ENCODE measurements around the gene SCRN1.
"Not testable (repeated sequence)": the region's sequence is repeated elsewhere in the genome, so short reads cannot be mapped to it uniquely, and the experiment has no call there.

SCRN1 gene

DNA sequence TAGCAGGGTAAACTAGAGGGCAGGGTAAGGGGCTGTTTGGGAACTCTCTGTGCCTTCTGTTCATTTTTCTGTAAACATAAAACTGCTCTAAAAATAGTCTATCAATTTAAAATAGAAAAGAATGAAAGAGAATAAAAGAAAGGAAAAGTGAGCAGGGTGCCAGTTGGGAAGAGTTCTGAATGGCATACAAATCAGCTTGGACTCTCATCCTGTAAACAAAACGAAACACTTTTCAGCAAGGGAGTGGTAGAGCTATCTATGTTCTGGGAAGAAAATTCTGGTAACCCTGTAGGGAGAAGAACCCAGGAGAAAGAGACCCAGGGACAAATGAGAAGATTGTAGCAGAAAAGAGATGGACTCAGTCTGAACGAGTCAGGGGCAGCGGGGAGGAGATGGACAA lies 24.6 kb downstream of the SCRN1 start:
- no peak for DNase-seq

- no peak for DNase-seq
Measured at GRCh38 chr7:29962035-29962434, 27.6 kb downstream of the SCRN1 start.

GRCh38 chr7:29961611-29962010 lies 28.0 kb downstream of the SCRN1 start:
- DNase-seq = not testable (repeated sequence)

DNA sequence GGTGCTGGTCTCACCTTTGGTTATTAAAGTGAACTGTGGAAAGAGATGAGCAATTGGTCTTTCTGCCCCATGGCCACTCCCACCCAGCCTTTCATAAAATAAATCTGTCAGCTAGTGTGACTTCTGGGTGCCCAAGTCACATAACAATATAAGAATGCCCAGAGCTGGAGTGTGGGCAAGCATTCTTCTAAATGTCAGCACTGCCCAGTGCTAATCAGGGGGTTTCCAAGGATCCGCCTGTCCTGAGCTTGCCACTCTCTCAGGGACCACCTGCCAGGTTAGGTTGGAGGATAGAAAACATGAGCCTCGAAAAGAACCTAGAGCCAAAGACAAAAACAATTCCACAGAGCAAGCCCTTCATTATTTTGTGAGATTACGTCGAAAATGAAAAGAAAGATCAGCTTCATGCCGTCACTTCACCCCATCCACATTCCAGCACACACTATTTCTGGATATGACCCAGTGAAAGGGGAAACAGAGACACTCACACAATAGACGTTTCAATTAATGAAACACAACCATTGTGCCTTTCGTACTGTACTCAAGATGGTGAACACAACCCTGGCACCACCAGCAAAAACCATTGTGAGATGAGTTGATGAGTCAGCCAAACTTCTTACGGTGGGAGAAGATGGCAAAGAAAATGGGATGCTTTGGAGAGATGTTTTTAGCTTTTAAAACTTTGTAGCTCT lies 30.8 kb downstream of the SCRN1 start:
- DNase-seq = no peak

DNA sequence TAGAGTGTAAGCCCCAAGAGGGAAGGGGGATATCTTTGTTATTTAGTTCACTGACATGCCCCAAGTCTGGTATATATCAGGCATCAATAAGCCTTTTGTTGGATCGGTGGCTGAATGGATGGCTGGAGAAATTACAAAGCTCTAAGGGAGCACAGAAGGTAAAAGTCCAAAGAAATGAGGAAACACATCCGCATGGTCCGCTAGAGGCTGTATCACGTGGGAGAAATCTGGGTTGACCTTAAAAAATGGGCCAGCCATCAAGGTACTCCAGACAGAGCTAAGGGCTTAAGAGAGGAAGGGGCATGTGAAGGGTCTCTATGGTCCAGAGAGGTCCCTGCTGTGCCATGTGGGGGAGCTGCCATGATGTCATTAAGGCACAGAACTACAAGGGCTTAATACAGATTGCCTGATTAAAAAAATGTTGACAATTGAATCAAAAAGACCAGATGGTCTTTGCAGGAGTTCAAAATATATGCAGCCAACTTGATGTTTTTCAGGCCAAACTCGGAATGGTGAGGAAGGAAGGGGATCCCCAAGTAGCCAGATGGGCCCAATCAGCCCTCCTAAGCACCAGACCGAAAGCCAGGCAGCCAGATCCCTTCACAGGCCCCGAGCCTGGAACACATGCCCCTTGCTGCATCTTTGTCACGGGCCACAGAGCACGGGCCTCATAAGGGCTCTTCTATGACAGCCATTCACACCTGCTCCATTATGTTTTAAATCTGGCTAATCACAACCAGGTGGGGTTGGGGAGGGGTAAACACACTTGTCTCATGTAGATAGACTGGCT lies 31.9 kb downstream of the SCRN1 start:
- DNase-seq = no peak

DNA sequence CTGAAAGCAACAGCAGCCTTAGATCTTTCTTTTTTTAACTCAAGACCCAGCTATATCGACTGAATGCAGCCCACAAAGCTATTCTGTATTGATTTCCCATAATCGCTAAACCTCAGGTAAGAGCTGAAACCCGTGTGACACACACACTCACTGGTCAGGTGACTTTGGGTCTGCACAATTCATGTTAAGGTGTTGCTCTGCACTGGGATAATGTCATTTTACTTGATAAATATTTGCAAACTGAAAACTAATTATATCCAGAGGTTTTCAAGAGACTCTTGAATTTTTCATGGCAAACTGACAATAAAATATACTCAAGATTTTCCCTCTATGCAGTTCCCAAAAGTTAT lies 33.1 kb downstream of the SCRN1 start:
- DNase-seq = no peak

DNA sequence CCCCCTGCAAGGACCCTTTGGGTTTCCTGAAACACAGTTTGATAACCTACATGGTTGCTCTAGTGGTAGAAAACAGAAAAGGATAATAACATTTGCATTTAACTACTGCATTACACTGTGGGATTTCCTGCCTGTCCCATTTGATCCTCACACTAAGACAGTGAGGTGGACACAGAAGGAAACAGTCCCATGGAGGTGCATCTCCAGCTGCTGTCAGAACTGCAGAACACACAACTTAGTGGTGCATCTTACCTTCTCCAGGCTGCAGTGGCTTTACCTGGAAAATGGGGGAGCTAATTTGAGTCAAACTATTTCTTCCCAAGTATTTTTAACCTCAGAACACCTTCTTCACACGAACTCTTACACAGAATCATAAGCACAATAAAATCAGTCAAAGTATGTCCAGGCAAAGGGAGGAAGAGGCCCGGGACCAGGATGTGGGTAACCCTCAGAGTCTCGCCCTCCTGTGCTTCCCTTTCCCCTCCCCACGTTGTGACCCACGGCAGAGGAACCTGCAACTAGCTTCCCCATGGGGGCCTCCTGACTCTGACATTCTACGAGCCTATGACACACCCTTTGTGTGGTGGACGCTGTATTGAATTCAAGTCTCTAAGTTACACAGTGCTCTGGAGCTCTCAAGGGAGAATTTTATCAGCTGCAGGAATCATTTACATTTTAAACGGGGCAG lies 33.7 kb downstream of the SCRN1 start:
- no peak for DNase-seq

- DNase-seq = no peak
Measured at GRCh38 chr7:29955075-29955792, 34.4 kb downstream of the SCRN1 start.

DNA sequence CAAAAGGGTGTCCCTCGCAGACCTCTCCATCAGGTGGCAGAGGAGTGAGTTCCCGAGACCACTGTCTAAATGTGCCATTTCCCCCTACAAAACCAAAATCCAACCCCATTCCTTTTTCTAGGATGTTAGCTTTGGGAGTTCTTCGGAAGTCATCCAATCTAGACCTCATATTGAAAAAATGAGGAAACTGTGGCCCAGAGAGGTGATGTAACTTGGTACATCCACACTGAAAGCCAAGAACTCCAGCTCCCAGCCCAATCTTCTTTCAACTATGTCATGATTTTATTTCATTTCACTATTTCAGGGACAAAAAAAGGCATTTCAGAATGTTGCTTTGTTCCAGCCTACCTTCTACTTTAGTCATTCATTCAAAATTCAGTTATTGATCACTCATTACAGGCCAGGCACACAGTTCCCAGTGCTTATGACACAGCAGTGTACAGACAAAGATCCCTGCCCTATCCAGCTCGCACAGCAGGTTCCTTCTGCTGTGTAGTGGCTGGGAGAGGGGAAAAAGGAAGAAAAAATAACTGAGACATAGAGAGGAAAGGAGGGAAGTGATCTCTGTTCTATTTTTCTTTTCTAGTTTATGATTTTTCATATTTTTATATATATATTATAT lies 35.8 kb downstream of the SCRN1 start:
- no peak for DNase-seq

- no peak for DNase-seq
Measured at GRCh38 chr7:29951206-29951605, 38.4 kb downstream of the SCRN1 start.

GRCh38 chr7:29950480-29950879 lies 39.1 kb downstream of the SCRN1 start:
- DNase-seq = no peak

- no peak for DNase-seq
Measured at GRCh38 chr7:29948587-29948986, 41.0 kb downstream of the SCRN1 start.

DNA sequence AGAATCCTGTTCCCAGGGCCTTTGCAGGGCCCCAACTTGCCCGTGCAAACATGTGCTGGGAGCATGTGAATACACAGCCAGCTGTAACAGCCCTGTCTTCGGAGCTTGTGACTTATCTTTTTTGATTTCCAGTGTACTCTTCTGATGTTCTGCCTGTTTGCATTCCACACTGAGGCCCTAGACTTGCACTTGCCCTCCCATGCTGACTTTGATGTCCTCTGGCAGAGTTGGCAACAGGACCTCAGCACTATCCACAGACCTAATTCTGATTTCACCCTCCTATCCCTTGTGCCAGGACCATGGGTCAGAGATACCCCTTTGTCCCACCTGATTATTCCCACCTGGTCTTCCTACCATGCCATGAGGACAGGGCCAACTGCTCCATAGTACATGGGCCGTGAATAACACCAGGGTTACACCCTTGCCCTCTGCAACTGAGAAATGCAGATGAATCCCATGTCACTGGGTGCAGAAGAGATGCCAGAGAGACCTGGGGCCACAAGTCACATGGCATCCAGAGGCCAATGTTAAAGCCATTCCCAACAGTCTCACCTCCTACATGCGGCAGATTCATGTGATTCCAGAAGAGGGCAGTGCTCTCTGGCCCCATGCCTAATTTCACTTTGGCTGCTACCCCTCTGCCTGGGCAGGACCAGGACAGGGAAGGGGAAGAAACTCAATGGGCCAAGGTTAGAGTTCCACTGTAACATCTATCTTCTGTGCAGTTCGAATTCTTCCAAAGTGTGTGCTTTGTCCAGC lies 43.0 kb downstream of the SCRN1 start:
- DNase-seq = no peak

DNA sequence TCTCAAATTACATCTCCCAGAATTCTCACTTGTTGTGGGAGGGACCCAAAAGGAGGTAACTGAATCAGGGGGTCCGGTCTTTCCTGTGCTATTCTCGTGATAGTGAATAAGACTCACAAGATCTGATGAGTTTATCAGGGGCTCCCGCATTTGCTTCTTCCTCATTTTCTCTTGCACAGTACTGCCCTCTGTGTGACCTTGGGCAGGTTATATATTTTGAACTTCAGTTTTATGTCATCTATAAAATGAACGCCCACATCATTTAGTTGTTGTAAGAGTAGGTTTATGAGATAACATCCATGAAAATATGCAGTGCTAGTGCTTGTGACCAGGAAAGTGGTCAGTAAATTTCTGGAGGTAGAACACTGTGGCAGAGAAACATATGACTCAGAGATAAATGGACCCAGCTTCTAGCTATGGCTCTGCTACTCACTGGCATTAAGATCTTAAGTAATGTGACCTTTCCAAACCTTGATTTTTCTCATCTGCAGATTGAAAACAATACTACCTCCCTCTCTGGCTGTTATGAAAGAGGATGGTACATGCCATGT lies 44.3 kb downstream of the SCRN1 start:
- no peak for DNase-seq

- DNase-seq = no peak
Measured at GRCh38 chr7:29940199-29940598, 49.4 kb downstream of the SCRN1 start.

GRCh38 chr7:29937132-29937531 lies 52.5 kb downstream of the SCRN1 start:
- DNase-seq = no peak

DNA sequence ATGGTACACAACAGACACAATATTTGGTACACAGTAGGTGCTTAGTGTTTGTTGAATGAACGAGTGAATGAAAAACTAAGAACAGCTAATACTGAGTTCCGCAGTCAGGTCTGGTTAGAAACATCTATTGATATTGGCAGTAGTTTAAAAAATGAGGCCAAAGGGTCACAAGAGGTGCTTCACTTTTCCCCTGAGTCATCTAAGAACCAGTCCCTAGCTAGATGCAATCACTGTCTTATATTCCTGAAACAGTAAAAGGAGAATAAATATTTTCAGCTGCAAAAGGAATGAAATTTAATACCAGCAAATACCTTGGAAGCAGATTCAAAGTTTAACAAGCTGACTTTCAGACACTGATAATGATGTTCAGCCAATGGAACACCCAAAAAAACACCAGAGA lies 54.5 kb downstream of the SCRN1 start:
- no peak for DNase-seq

DNA sequence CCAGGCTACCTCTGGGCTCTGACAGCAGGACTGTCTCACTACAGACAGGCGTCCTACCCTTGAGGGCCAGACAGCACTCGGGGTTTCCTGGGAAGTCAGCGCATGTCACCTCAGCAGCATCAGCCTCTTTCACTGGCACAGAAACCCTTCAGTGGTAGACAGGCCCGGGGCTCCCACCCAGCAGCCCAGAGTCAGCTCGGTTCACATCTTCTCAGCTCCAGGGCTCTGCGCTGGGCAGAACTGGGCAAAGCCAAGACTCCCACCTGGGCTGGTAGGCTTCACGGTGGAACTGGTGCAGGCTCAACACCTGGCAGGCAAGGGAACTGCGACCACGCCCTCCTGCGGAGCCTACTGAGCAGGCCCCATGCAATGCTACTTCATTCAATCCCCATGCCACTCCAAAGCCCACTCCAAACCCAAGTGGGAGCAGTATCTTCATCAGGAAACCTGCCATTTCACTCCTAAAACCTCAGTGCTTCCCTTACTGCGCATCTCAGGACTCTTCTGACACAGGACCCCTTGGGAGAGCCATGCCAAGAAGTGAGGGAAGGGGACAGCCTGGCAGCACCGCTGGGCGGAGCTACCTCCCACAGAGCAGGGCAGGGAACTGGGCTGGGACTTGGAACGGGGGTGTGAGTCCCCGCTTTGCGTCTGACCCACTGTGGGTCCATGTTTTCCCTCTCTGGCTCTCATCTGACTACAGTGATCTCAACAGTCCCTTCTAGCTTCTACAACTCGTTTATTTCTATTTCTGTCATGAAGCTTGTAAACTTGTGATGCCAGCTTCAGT lies 60.4 kb downstream of the SCRN1 start:
- DNase-seq = no peak

GRCh38 chr7:29926741-29927140 lies 62.9 kb downstream of the SCRN1 start:
- DNase-seq = no peak

DNA sequence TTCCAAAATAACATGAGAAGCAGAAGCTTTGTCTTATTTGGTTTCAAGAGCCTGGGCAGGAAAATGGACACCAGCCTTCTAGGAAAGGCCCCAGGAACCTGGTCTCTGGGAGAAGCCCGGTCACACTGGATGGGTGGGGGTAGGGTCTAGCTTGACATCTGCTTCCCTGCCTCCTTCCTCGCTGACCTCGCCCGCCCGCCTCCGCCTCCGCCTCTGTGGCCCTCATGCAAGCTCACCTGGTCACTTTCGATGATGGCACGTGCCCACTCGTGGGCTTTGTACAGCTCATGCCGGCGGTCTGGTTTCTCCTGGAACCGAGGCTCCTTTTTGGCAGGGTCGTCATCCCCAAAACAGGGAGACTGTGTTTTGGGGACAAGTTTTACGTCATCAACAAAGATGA lies 63.4 kb downstream of the SCRN1 start:
- no peak for DNase-seq

DNA sequence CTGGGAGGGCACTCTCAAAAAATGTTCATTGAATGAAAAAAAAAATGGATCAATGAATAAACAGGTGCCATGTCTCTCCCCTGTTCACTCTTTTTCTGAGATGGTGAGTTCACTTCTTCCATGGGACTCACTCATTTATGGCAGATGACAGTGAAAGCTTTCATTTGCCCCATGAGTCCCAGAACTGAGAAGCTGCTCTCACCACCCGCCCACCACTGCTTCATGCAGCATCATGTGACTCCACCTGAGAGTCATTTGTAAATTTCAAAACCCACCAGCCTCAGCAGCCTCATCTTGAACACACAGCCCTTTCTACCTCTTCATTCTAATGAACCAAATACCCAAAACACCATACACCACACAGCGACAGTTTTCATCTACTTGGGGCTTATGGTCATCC lies 64.9 kb downstream of the SCRN1 start:
- no peak for DNase-seq
